Measurements from ENCODE around the gene BCORL1.

The BCORL1 gene

GRCh38 chrX:130015181-130015580 lies 32.7 kb downstream of the BCORL1 start:
- H2AK5ac ChIP-seq (ENCODE audit: low read depth, low read length), result no peak overlapping the region
- H2BK12ac ChIP-seq (ENCODE audit: low read length), result no peak overlapping the region
- H3K4me1 ChIP-seq (ENCODE audit: control insufficient read depth in 2 of 2, insufficient read depth in 1 of 2, low read depth in 1 of 2, low read length in 2 of 2), result no peaks in the 10 kb centered on the region
- H2AFZ ChIP-seq (ENCODE audit: low read length), result no peak overlapping the region
- H3K4me2 ChIP-seq (ENCODE audit: insufficient read depth, low read length, poor library complexity, severe bottlenecking), result no peak overlapping the region
- H3K14ac ChIP-seq (ENCODE audit: low read length), result no peak overlapping the region
- H3K4me3 ChIP-seq (ENCODE audit: low read length in 2 of 2), result no peak overlapping the region
- H3K4ac ChIP-seq (ENCODE audit: low read length), result no peak overlapping the region
- no peak overlapping the region for H4K8ac ChIP-seq (ENCODE audit: low read depth, low read length)
- H3K9ac ChIP-seq (ENCODE audit: low read depth, low read length, poor library complexity), result no peak overlapping the region
- H3K79me1 ChIP-seq (ENCODE audit: low read depth, low read length), result peaks cover 1% of the 10 kb centered on the region
- no peaks in the 10 kb centered on the region for H3K27me3 ChIP-seq (ENCODE audit: control insufficient read depth in 3 of 3, insufficient read depth in 3 of 3, low read depth in 1 of 3, low read length in 3 of 3)
- DNase-seq (ENCODE audit: low spot score), result no peak
- H2BK15ac ChIP-seq (ENCODE audit: low read length), result no peak overlapping the region
- peaks cover 33 to 72% of the 10 kb centered on the region in 2 donors for H3K36me3 ChIP-seq (replicated peaks in 1 of 2; ENCODE audit: control insufficient read depth in 2 of 2, insufficient read depth in 2 of 2, low read length in 2 of 2)
- no peak overlapping the region for H2BK120ac ChIP-seq (ENCODE audit: low read depth, low read length)
- H3K18ac ChIP-seq (ENCODE audit: low read length), result no peak overlapping the region
- H3K9me3 ChIP-seq (replicated peaks in 1 of 2; ENCODE audit: control insufficient read depth in 2 of 2, insufficient read depth in 1 of 2, low read depth in 1 of 2, low read length in 2 of 2), result no peaks in the 10 kb centered on the region
- WGBS, 2 donors (ENCODE audit: extremely low coverage in 2 of 2, insufficient read length in 2 of 2, insufficient replicate concordance in 1 of 2), result no CpG with 5 or more reads among the region's 15 CpGs
- H3K27ac ChIP-seq (replicated peaks; ENCODE audit: low read length), result no peak overlapping the region
- H2BK5ac ChIP-seq (ENCODE audit: low read length), result no peak overlapping the region
- no peak overlapping the region for H3K23ac ChIP-seq (ENCODE audit: low read depth, low read length, poor library complexity)
- no peak overlapping the region for H4K91ac ChIP-seq (ENCODE audit: low read depth, low read length, poor library complexity)

- no peak overlapping the region for H3K4ac ChIP-seq (ENCODE audit: low read length)
- H4K91ac ChIP-seq (ENCODE audit: low read depth, low read length, poor library complexity), result no peak overlapping the region
- no peak overlapping the region for H3K18ac ChIP-seq (ENCODE audit: low read length)
- WGBS, 2 donors (ENCODE audit: extremely low coverage in 2 of 2, insufficient read length in 2 of 2, insufficient replicate concordance in 1 of 2), result no CpG with 5 or more reads among the region's 1 CpG
- no peak overlapping the region for H2BK15ac ChIP-seq (ENCODE audit: low read length)
- H3K4me3 ChIP-seq (ENCODE audit: low read length in 2 of 2), result no peak overlapping the region
- no peak overlapping the region for H4K8ac ChIP-seq (ENCODE audit: low read depth, low read length)
- no peak overlapping the region for H3K27ac ChIP-seq (replicated peaks; ENCODE audit: low read length)
- H3K9me3 ChIP-seq (replicated peaks in 1 of 2; ENCODE audit: control insufficient read depth in 2 of 2, insufficient read depth in 1 of 2, low read depth in 1 of 2, low read length in 2 of 2), result no peaks in the 10 kb centered on the region
- no peak overlapping the region for H3K14ac ChIP-seq (ENCODE audit: low read length)
- peaks cover 1% of the 10 kb centered on the region for H3K79me1 ChIP-seq (ENCODE audit: low read depth, low read length)
- no peak overlapping the region for H2BK120ac ChIP-seq (ENCODE audit: low read depth, low read length)
- no peak overlapping the region for H3K9ac ChIP-seq (ENCODE audit: low read depth, low read length, poor library complexity)
- DNase-seq (ENCODE audit: low spot score), result no peak
- H3K36me3 ChIP-seq (replicated peaks in 1 of 2; ENCODE audit: control insufficient read depth in 2 of 2, insufficient read depth in 2 of 2, low read length in 2 of 2), result peaks cover 26 to 89% of the 10 kb centered on the region in 2 donors
- no peak overlapping the region for H2BK5ac ChIP-seq (ENCODE audit: low read length)
- no peaks in the 10 kb centered on the region for H3K27me3 ChIP-seq (ENCODE audit: control insufficient read depth in 3 of 3, insufficient read depth in 3 of 3, low read depth in 1 of 3, low read length in 3 of 3)
- no peaks in the 10 kb centered on the region for H3K4me1 ChIP-seq (ENCODE audit: control insufficient read depth in 2 of 2, insufficient read depth in 1 of 2, low read depth in 1 of 2, low read length in 2 of 2)
- H3K23ac ChIP-seq (ENCODE audit: low read depth, low read length, poor library complexity), result no peak overlapping the region
- no peak overlapping the region for H2AK5ac ChIP-seq (ENCODE audit: low read depth, low read length)
- no peak overlapping the region for H2AFZ ChIP-seq (ENCODE audit: low read length)
- no peak overlapping the region for H3K4me2 ChIP-seq (ENCODE audit: insufficient read depth, low read length, poor library complexity, severe bottlenecking)
- no peak overlapping the region for H2BK12ac ChIP-seq (ENCODE audit: low read length)
Observed at GRCh38 chrX:130018143-130018542, 35.7 kb downstream of the BCORL1 start.

- H3K9me3 ChIP-seq (replicated peaks in 1 of 2; ENCODE audit: control insufficient read depth in 2 of 2, insufficient read depth in 1 of 2, low read depth in 1 of 2, low read length in 2 of 2), result no peaks in the 10 kb centered on the region
- H3K4ac ChIP-seq (ENCODE audit: low read length), result no peak overlapping the region
- H2BK5ac ChIP-seq (ENCODE audit: low read length), result no peak overlapping the region
- peaks cover 29 to 90% of the 10 kb centered on the region in 2 donors for H3K36me3 ChIP-seq (replicated peaks in 1 of 2; ENCODE audit: control insufficient read depth in 2 of 2, insufficient read depth in 2 of 2, low read length in 2 of 2)
- H2BK12ac ChIP-seq (ENCODE audit: low read length), result no peak overlapping the region
- no peaks in the 10 kb centered on the region for H3K27me3 ChIP-seq (ENCODE audit: control insufficient read depth in 3 of 3, insufficient read depth in 3 of 3, low read depth in 1 of 3, low read length in 3 of 3)
- no peak overlapping the region for H3K4me2 ChIP-seq (ENCODE audit: insufficient read depth, low read length, poor library complexity, severe bottlenecking)
- no peak for DNase-seq (ENCODE audit: low spot score)
- no peak overlapping the region for H2BK15ac ChIP-seq (ENCODE audit: low read length)
- no CpG with 5 or more reads among the region's 15 CpGs for WGBS, 2 donors (ENCODE audit: extremely low coverage in 2 of 2, insufficient read length in 2 of 2, insufficient replicate concordance in 1 of 2)
- H3K4me3 ChIP-seq (ENCODE audit: low read length in 2 of 2), result no peak overlapping the region
- H3K14ac ChIP-seq (ENCODE audit: low read length), result no peak overlapping the region
- no peak overlapping the region for H2BK120ac ChIP-seq (ENCODE audit: low read depth, low read length)
- no peak overlapping the region for H3K23ac ChIP-seq (ENCODE audit: low read depth, low read length, poor library complexity)
- no peak overlapping the region for H3K9ac ChIP-seq (ENCODE audit: low read depth, low read length, poor library complexity)
- no peak overlapping the region for H4K8ac ChIP-seq (ENCODE audit: low read depth, low read length)
- H2AFZ ChIP-seq (ENCODE audit: low read length), result no peak overlapping the region
- H3K27ac ChIP-seq (replicated peaks; ENCODE audit: low read length), result no peak overlapping the region
- no peaks in the 10 kb centered on the region for H3K79me1 ChIP-seq (ENCODE audit: low read depth, low read length)
- H3K4me1 ChIP-seq (ENCODE audit: control insufficient read depth in 2 of 2, insufficient read depth in 1 of 2, low read depth in 1 of 2, low read length in 2 of 2), result peaks cover 0 to 2% of the 10 kb centered on the region in 2 donors
- no peak overlapping the region for H4K91ac ChIP-seq (ENCODE audit: low read depth, low read length, poor library complexity)
- H3K18ac ChIP-seq (ENCODE audit: low read length), result no peak overlapping the region
- H2AK5ac ChIP-seq (ENCODE audit: low read depth, low read length), result no peak overlapping the region
Observed at GRCh38 chrX:130020661-130021324, 38.4 kb downstream of the BCORL1 start.

- Histone ChIP-seq H3K4me3 (ENCODE audit: low read length in 2 of 2) (no peak overlapping the region), H2AK5ac (ENCODE audit: low read depth, low read length) (no peak overlapping the region), H3K23ac (ENCODE audit: low read depth, low read length, poor library complexity) (no peak overlapping the region), H2BK15ac (ENCODE audit: low read length) (no peak overlapping the region), H3K27me3 (ENCODE audit: control insufficient read depth in 3 of 3, insufficient read depth in 3 of 3, low read depth in 1 of 3, low read length in 3 of 3) (no peaks in the 10 kb centered on the region), H3K14ac (ENCODE audit: low read length) (no peak overlapping the region), H3K36me3 (replicated peaks in 1 of 2; ENCODE audit: control insufficient read depth in 2 of 2, insufficient read depth in 2 of 2, low read length in 2 of 2) (peaks cover 35 to 95% of the 10 kb centered on the region in 2 donors), H3K4ac (ENCODE audit: low read length) (no peak overlapping the region), H3K4me2 (ENCODE audit: insufficient read depth, low read length, poor library complexity, severe bottlenecking) (no peak overlapping the region), H3K4me1 (ENCODE audit: control insufficient read depth in 2 of 2, insufficient read depth in 1 of 2, low read depth in 1 of 2, low read length in 2 of 2) (peaks cover 0 to 3% of the 10 kb centered on the region in 2 donors), H2BK12ac (ENCODE audit: low read length) (no peak overlapping the region), H2BK5ac (ENCODE audit: low read length) (no peak overlapping the region), H2BK120ac (ENCODE audit: low read depth, low read length) (no peak overlapping the region), H3K18ac (ENCODE audit: low read length) (no peak overlapping the region), H3K9ac (ENCODE audit: low read depth, low read length, poor library complexity) (no peak overlapping the region), H3K27ac (replicated peaks; ENCODE audit: low read length) (no peak overlapping the region), H4K91ac (ENCODE audit: low read depth, low read length, poor library complexity) (no peak overlapping the region), H3K9me3 (replicated peaks in 1 of 2; ENCODE audit: control insufficient read depth in 2 of 2, insufficient read depth in 1 of 2, low read depth in 1 of 2, low read length in 2 of 2) (no peaks in the 10 kb centered on the region), H3K79me1 (ENCODE audit: low read depth, low read length) (no peaks in the 10 kb centered on the region), H2AFZ (ENCODE audit: low read length) (no peak overlapping the region), H4K8ac (ENCODE audit: low read depth, low read length) (no peak overlapping the region)
- peak; percentile 9 for DNase-seq (ENCODE audit: low spot score)
- WGBS, 2 donors (ENCODE audit: extremely low coverage in 2 of 2, insufficient read length in 2 of 2, insufficient replicate concordance in 1 of 2), result no CpG with 5 or more reads among the region's 9 CpGs
Observed at GRCh38 chrX:130024127-130024526, 41.7 kb downstream of the BCORL1 start.

All from neuronal stem cell (in vitro differentiated cells).